ENCODE data around the gene ZC3H4.

- TF ChIP-seq CTCF (IDR thresholded peaks at IDR 0.05) (no peak), EP300 (IDR thresholded peaks at IDR 0.05) (no peak), POLR2A (IDR thresholded peaks at IDR 0.05) (no peak)
These were observed 41.3 kb downstream of the ZC3H4 start for GRCh38 chr19:47072323-47072722.
